Stimulated activated effector memory CD8-positive, alpha-beta T cell treated with anti-CD3 and anti-CD28 coated beads, Interleukin-12 subunit alpha, Interleukin-12 subunit beta, amount 100 ng/mL, for 72 hours (primary cell): ENCODE data around the gene PTPRQ.

Source experiments
- ATAC-seq: fragments of 150-1000 bp; cut with Tn5 transposase; 2 replicates; pipeline ENCODE4 v1.10.0; 2021
- DNase-seq, 2 donors: peaks; one replicate each; pipeline ENCODE4 v3.0.0; 2021 to 2022; ENCODE audit warnings: low spot score in 2 of 2
- H3K27ac Mint-ChIP-seq: one replicate; pipeline ENCODE4 v1.8.0; 2022; ENCODE audit warnings: mild to moderate bottlenecking, mixed read lengths
- H3K36me3 Mint-ChIP-seq: one replicate; pipeline ENCODE4 v1.8.0; 2022; ENCODE audit warnings: mild to moderate bottlenecking, mixed read lengths
- H3K4me1 Mint-ChIP-seq: one replicate; pipeline ENCODE4 v1.8.0; 2022; ENCODE audit warnings: mixed read lengths
- H3K4me3 Mint-ChIP-seq: one replicate; pipeline ENCODE4 v1.8.0; 2022; ENCODE audit warnings: mild to moderate bottlenecking, mixed read lengths
- H3K9me3 Mint-ChIP-seq: one replicate; pipeline ENCODE4 v1.8.0; 2022; ENCODE audit warnings: mixed read lengths

Gene PTPRQ

GRCh38 chr12:80494836-80495235, 50.8 kb downstream of the PTPRQ start:
- Mint-ChIP-seq H3K27ac (no peak overlapping the region), H3K4me3 (no peak overlapping the region), H3K9me3 (peaks cover 6% of the 10 kb centered on the region), H3K36me3 (no peaks in the 10 kb centered on the region), H3K4me1 (no peaks in the 10 kb centered on the region)
- no peak for ATAC-seq
- no peak for DNase-seq

- ATAC-seq (no peak), DNase-seq (no peak)
- Mint-ChIP-seq H3K4me1 (no peaks in the 10 kb centered on the region), H3K4me3 (no peak overlapping the region), H3K9me3 (peaks cover 4% of the 10 kb centered on the region), H3K27ac (no peak overlapping the region), H3K36me3 (no peaks in the 10 kb centered on the region)
Observed at GRCh38 chr12:80498059-80498728, 54.2 kb downstream of the PTPRQ start.

GRCh38 chr12:80504389-80505163, 60.5 kb downstream of the PTPRQ start:
- Mint-ChIP-seq H3K36me3 (no peaks in the 10 kb centered on the region), H3K4me1 (no peaks in the 10 kb centered on the region), H3K9me3 (peaks cover 9% of the 10 kb centered on the region), H3K4me3 (no peak overlapping the region), H3K27ac (no peak overlapping the region)
- no peak for ATAC-seq
- DNase-seq, result no peak

- DNase-seq (no peak), ATAC-seq (no peak)
- Mint-ChIP-seq H3K27ac (no peak overlapping the region), H3K4me1 (no peaks in the 10 kb centered on the region), H3K36me3 (no peaks in the 10 kb centered on the region), H3K4me3 (no peak overlapping the region), H3K9me3 (peaks cover 7% of the 10 kb centered on the region)
Observed at GRCh38 chr12:80509781-80510556, 65.9 kb downstream of the PTPRQ start.

- H3K36me3 Mint-ChIP-seq, result no peaks in the 10 kb centered on the region
- no peak overlapping the region for H3K4me3 Mint-ChIP-seq
- ATAC-seq, result no peak
- peaks cover 9% of the 10 kb centered on the region for H3K9me3 Mint-ChIP-seq
- DNase-seq, result no peak
- no peaks in the 10 kb centered on the region for H3K4me1 Mint-ChIP-seq
- no peak overlapping the region for H3K27ac Mint-ChIP-seq
Observed at GRCh38 chr12:80512781-80513180, 68.7 kb downstream of the PTPRQ start.

- DNase-seq (no peak), ATAC-seq (no peak)
- H3K36me3 Mint-ChIP-seq, result no peaks in the 10 kb centered on the region
- no peak overlapping the region for H3K27ac Mint-ChIP-seq
- H3K4me1 Mint-ChIP-seq, result no peaks in the 10 kb centered on the region
- H3K4me3 Mint-ChIP-seq, result no peak overlapping the region
- H3K9me3 Mint-ChIP-seq, result peaks cover 10% of the 10 kb centered on the region
Observed at GRCh38 chr12:80513211-80513610, 69.2 kb downstream of the PTPRQ start.

GRCh38 chr12:80517655-80518054, 73.6 kb downstream of the PTPRQ start:
- no peak for ATAC-seq
- peaks cover 16% of the 10 kb centered on the region for H3K9me3 Mint-ChIP-seq
- H3K36me3 Mint-ChIP-seq, result no peaks in the 10 kb centered on the region
- DNase-seq, result no peak
- no peaks in the 10 kb centered on the region for H3K4me1 Mint-ChIP-seq
- no peak overlapping the region for H3K4me3 Mint-ChIP-seq
- H3K27ac Mint-ChIP-seq, result no peak overlapping the region

GRCh38 chr12:80531646-80532045, 87.6 kb downstream of the PTPRQ start:
- no peak overlapping the region for H3K4me3 Mint-ChIP-seq
- H3K27ac Mint-ChIP-seq, result no peak overlapping the region
- H3K4me1 Mint-ChIP-seq, result no peaks in the 10 kb centered on the region
- H3K36me3 Mint-ChIP-seq, result no peaks in the 10 kb centered on the region
- ATAC-seq (no peak), DNase-seq (no peak)
- H3K9me3 Mint-ChIP-seq, result peaks cover 6% of the 10 kb centered on the region

- H3K4me1 Mint-ChIP-seq, result no peaks in the 10 kb centered on the region
- H3K9me3 Mint-ChIP-seq, result peaks cover 2% of the 10 kb centered on the region
- DNase-seq (no peak), ATAC-seq (no peak)
- no peak overlapping the region for H3K4me3 Mint-ChIP-seq
- no peak overlapping the region for H3K27ac Mint-ChIP-seq
- H3K36me3 Mint-ChIP-seq, result no peaks in the 10 kb centered on the region
Observed at GRCh38 chr12:80539029-80539428, 95.0 kb downstream of the PTPRQ start.

GRCh38 chr12:80549298-80549697, 105.3 kb downstream of the PTPRQ start:
- H3K4me1 Mint-ChIP-seq, result no peaks in the 10 kb centered on the region
- no peak for ATAC-seq
- no peaks in the 10 kb centered on the region for H3K36me3 Mint-ChIP-seq
- H3K9me3 Mint-ChIP-seq, result peaks cover 4% of the 10 kb centered on the region
- DNase-seq, result no peak
- H3K27ac Mint-ChIP-seq, result no peak overlapping the region
- no peak overlapping the region for H3K4me3 Mint-ChIP-seq

GRCh38 chr12:80551897-80552296, 107.9 kb downstream of the PTPRQ start:
- ATAC-seq (no peak), DNase-seq (no peak)
- Mint-ChIP-seq H3K9me3 (peaks cover 2% of the 10 kb centered on the region), H3K36me3 (no peaks in the 10 kb centered on the region), H3K4me1 (no peaks in the 10 kb centered on the region), H3K4me3 (no peak overlapping the region), H3K27ac (no peak overlapping the region)

- peaks cover 2% of the 10 kb centered on the region for H3K9me3 Mint-ChIP-seq
- DNase-seq (no peak), ATAC-seq (no peak)
Observed at GRCh38 chr12:80553316-80553715, 109.3 kb downstream of the PTPRQ start.

GRCh38 chr12:80556566-80556965, 112.5 kb downstream of the PTPRQ start:
- H3K27ac Mint-ChIP-seq, result no peak overlapping the region
- ATAC-seq, result no peak
- peaks cover 2% of the 10 kb centered on the region for H3K9me3 Mint-ChIP-seq
- H3K4me1 Mint-ChIP-seq, result no peaks in the 10 kb centered on the region
- H3K36me3 Mint-ChIP-seq, result no peaks in the 10 kb centered on the region
- H3K4me3 Mint-ChIP-seq, result no peak overlapping the region
- no peak for DNase-seq

More at GRCh38 chr12:80553316-80553715, 109.3 kb downstream of the PTPRQ start:
- Mint-ChIP-seq H3K36me3 (no peaks in the 10 kb centered on the region), H3K4me1 (no peaks in the 10 kb centered on the region), H3K27ac (no peak overlapping the region), H3K4me3 (no peak overlapping the region)

- no peaks in the 10 kb centered on the region for H3K36me3 Mint-ChIP-seq
- no peak for DNase-seq
- ATAC-seq, result no peak
Observed at GRCh38 chr12:80559766-80560165, 115.7 kb downstream of the PTPRQ start.

GRCh38 chr12:80565271-80565670, 121.2 kb downstream of the PTPRQ start:
- H3K27ac Mint-ChIP-seq, result no peak overlapping the region
- no peaks in the 10 kb centered on the region for H3K4me1 Mint-ChIP-seq
- no peaks in the 10 kb centered on the region for H3K9me3 Mint-ChIP-seq
- DNase-seq, result no peak
- no peak for ATAC-seq
- H3K36me3 Mint-ChIP-seq, result no peaks in the 10 kb centered on the region
- no peak overlapping the region for H3K4me3 Mint-ChIP-seq

More at GRCh38 chr12:80559766-80560165, 115.7 kb downstream of the PTPRQ start:
- H3K9me3 Mint-ChIP-seq, result peaks cover 2% of the 10 kb centered on the region
- no peak overlapping the region for H3K27ac Mint-ChIP-seq
- no peak overlapping the region for H3K4me3 Mint-ChIP-seq
- H3K4me1 Mint-ChIP-seq, result no peaks in the 10 kb centered on the region
